Panc1 (cell line): ENCODE data around the gene SPSB1. TPM values are rescaled to one million over a fixed set of nuclear protein-coding genes. Genes with fewer than 3 reads are reported as not detected.

ENCODE experiments used
- ATAC-seq: fragments of 200-7000 bp; cut with Tn5 transposase; 2 replicates; pipeline ENCODE4 v1.9.1; 2020; ENCODE audit warnings: mild to moderate bottlenecking, moderate library complexity
- BruUV-seq: library from RNA; stranded (reverse); fragments of 400-500 nt; replicated peaks from 2 replicates; lab custom pipeline; 2021; lab: Mats Ljungman, UMichigan
- CTCF ChIA-PET: fragments of 300-600 bp; sonication (Branson Sonifier 250); formaldehyde crosslinking; loops from one replicate; lab custom pipeline; 2022; ENCODE audit warnings: antibody characterized with exemption; lab: Charles Lee
- POLR2A ChIA-PET: fragments of 300-600 bp; sonication (Branson Sonifier 250); formaldehyde crosslinking; loops from one replicate; lab custom pipeline; 2022; ENCODE audit warnings: antibody characterized with exemption; lab: Charles Lee
- DNase-seq: peaks from one replicate; pipeline ENCODE4 v3.0.0-alpha.2; 2010; ENCODE audit warnings: low read depth, low spot score
- H3K27ac ChIP-seq: 2 replicates; pipeline ENCODE4 v1.5.1; 2011; ENCODE audit warnings: mild to moderate bottlenecking, low read length, inconsistent platforms
- H3K27me3 ChIP-seq: fragments of 200-500 bp; sonication (Bioruptor generic); 2 replicates; pipeline ENCODE4 v1.6.0; 2014; ENCODE audit warnings: low read length, inconsistent platforms; ENCODE audit not compliant: control insufficient read depth, insufficient read depth
- H3K36me3 ChIP-seq: fragments of 200-500 bp; sonication (Bioruptor generic); 2 replicates; pipeline ENCODE4 v1.5.1; 2014; ENCODE audit warnings: inconsistent platforms, mild to moderate bottlenecking, low read length, moderate library complexity; ENCODE audit not compliant: control insufficient read depth, insufficient read depth
- H3K4me1 ChIP-seq: 2 replicates; pipeline ENCODE4 v1.5.1; 2011; ENCODE audit warnings: inconsistent platforms, mild to moderate bottlenecking, low read length, moderate library complexity; ENCODE audit not compliant: control insufficient read depth, insufficient read depth
- H3K4me3 ChIP-seq, 2 experiments: 2 replicates each; pipeline ENCODE4 v1.5.1; 2011 to 2012; ENCODE audit warnings: low read depth in 2 of 2, low read length in 2 of 2, mild to moderate bottlenecking in 2 of 2, inconsistent platforms in 1 of 2, moderate library complexity in 1 of 2
- H3K9me3 ChIP-seq: fragments of 200-500 bp; sonication (Bioruptor generic); 2 replicates; pipeline ENCODE4 v1.5.1; 2014; ENCODE audit warnings: low read depth, mild to moderate bottlenecking, inconsistent platforms, low read length, moderate library complexity; ENCODE audit not compliant: control insufficient read depth, insufficient read depth
- POLR2AphosphoS5 ChIP-seq: IDR thresholded peaks from 2 replicates; pipeline ENCODE4 v1.6.1; 2012; ENCODE audit warnings: mild to moderate bottlenecking, low read depth, low read length, moderate library complexity
- SIN3A ChIP-seq: IDR thresholded peaks from 2 replicates; pipeline ENCODE4 v1.6.1; 2012; ENCODE audit warnings: low read depth, mild to moderate bottlenecking, low read length, moderate library complexity, borderline replicate concordance; ENCODE audit not compliant: insufficient read depth
- TCF7L2 ChIP-seq: IDR thresholded peaks from 2 replicates; pipeline ENCODE4 v1.6.1; 2011; ENCODE audit warnings: mild to moderate bottlenecking, low read depth, low read length, inconsistent platforms
- in situ Hi-C: cut with HindIII; loops from 2 replicates; pipeline ENCODE4 v1.10.0; 2016; ENCODE audit warnings: low sequenced_read_pairs, low pct_unique_long_range_greater_than_20kb
- intact Hi-C: fragments of 100-400 bp; cut with micrococcal nuclease; formaldehyde crosslinking; loops from one replicate; pipeline ENCODE4 v1.10.0; 2022; ENCODE audit not compliant: unreplicated experiment
- total RNA-seq: library from RNA; stranded (reverse); gene quantifications from one replicate; pipeline ENCODE4 v1.2.1, GENCODE V29; 2021; ENCODE audit not compliant: unreplicated experiment
- TF ChIP-seq, protein P1 (sequence below), 2 experiments: IDR thresholded peaks; 2 replicates each; pipeline ENCODE4 v1.6.1; 2011 to 2012; ENCODE audit warnings: low read depth in 2 of 2, control low read depth in 1 of 2, low read length in 1 of 2, mild to moderate bottlenecking in 1 of 2, moderate library complexity in 1 of 2; ENCODE audit not compliant: insufficient read depth in 1 of 2
- TF ChIP-seq, protein P2 (sequence below): fragments of 450-650 bp; IDR thresholded peaks from 2 replicates; pipeline ENCODE4 v1.5.1; 2017; ENCODE audit warnings: mild to moderate bottlenecking

The SPSB1 gene
- total RNA-seq, 1 experiment from 2014 or later = 73.7 TPM

DNA sequence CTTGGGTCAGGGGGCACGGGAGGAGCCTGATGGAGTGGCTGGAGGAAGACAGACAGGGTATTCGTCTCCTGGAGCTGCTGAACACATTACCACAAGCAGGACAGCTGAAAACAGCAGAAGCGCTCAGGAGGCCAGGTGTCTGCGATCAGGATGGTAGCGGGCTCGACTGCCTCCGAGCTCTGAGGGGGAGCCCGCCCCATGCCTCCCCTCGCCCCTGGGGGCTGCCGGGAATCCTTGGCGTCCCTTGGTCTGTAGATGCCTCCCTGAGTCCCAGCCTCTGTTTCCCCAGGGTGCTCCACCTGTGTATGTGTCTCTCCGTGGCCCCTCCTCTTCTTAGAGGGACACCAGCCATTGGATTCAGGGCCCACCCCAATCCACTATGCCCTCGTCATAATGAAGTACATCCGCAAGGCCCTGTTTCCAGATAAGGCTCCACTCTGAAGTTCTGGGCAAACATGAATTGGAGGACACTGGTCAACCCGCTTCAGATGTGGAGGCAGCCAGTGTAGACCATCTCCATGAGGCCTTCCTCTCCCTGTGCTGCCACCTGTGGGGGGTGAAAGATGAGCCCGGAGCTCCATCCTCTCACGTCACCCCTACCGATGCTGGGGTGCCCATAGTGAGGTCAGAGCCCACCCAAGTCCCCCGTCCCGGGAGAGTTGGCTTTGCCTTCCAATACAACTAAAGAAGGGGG, 67.8 kb downstream of the SPSB1 start:
- ATAC-seq (peak; percentile 35; the same call in 1 of the 2 replicates), DNase-seq (no peak)
- no peak overlapping the region for H3K4me3 ChIP-seq
- peaks cover 18% of the 10 kb centered on the region for H3K4me1 ChIP-seq
- TF ChIP-seq, protein P1, sequence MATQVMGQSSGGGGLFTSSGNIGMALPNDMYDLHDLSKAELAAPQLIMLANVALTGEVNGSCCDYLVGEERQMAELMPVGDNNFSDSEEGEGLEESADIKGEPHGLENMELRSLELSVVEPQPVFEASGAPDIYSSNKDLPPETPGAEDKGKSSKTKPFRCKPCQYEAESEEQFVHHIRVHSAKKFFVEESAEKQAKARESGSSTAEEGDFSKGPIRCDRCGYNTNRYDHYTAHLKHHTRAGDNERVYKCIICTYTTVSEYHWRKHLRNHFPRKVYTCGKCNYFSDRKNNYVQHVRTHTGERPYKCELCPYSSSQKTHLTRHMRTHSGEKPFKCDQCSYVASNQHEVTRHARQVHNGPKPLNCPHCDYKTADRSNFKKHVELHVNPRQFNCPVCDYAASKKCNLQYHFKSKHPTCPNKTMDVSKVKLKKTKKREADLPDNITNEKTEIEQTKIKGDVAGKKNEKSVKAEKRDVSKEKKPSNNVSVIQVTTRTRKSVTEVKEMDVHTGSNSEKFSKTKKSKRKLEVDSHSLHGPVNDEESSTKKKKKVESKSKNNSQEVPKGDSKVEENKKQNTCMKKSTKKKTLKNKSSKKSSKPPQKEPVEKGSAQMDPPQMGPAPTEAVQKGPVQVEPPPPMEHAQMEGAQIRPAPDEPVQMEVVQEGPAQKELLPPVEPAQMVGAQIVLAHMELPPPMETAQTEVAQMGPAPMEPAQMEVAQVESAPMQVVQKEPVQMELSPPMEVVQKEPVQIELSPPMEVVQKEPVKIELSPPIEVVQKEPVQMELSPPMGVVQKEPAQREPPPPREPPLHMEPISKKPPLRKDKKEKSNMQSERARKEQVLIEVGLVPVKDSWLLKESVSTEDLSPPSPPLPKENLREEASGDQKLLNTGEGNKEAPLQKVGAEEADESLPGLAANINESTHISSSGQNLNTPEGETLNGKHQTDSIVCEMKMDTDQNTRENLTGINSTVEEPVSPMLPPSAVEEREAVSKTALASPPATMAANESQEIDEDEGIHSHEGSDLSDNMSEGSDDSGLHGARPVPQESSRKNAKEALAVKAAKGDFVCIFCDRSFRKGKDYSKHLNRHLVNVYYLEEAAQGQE (IDR thresholded peaks at IDR 0.05; ENCODE audit: insufficient read depth in 1 of 2, low read depth in 2 of 2, low read length in 1 of 2) = no peak
- TF ChIP-seq SIN3A (no peak), POLR2AphosphoS5 (no peak), TCF7L2 (no peak)
- TF ChIP-seq, protein P2, sequence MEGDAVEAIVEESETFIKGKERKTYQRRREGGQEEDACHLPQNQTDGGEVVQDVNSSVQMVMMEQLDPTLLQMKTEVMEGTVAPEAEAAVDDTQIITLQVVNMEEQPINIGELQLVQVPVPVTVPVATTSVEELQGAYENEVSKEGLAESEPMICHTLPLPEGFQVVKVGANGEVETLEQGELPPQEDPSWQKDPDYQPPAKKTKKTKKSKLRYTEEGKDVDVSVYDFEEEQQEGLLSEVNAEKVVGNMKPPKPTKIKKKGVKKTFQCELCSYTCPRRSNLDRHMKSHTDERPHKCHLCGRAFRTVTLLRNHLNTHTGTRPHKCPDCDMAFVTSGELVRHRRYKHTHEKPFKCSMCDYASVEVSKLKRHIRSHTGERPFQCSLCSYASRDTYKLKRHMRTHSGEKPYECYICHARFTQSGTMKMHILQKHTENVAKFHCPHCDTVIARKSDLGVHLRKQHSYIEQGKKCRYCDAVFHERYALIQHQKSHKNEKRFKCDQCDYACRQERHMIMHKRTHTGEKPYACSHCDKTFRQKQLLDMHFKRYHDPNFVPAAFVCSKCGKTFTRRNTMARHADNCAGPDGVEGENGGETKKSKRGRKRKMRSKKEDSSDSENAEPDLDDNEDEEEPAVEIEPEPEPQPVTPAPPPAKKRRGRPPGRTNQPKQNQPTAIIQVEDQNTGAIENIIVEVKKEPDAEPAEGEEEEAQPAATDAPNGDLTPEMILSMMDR = no peak
- no peak overlapping the region for H3K27ac ChIP-seq
- BruUV-seq = TSS peak; percentile 2
- intact Hi-C loops = no loop called here
- CTCF ChIA-PET = interaction anchor here (0.6 kb wide), 1 partner anchor 120 kb away, joined by 3 read pairs; no protein-coding TSS in a partner anchor
- H3K27me3 ChIP-seq = no peaks in the 10 kb centered on the region
- POLR2A ChIA-PET = no interaction called here
- 0 out of 2 replicates have a peak, but pooled peaks cover 2% of the 10 kb centered on the region for H3K36me3 ChIP-seq
- in situ Hi-C loops = no loop called here
- H3K9me3 ChIP-seq = no peaks in the 10 kb centered on the region

DNA sequence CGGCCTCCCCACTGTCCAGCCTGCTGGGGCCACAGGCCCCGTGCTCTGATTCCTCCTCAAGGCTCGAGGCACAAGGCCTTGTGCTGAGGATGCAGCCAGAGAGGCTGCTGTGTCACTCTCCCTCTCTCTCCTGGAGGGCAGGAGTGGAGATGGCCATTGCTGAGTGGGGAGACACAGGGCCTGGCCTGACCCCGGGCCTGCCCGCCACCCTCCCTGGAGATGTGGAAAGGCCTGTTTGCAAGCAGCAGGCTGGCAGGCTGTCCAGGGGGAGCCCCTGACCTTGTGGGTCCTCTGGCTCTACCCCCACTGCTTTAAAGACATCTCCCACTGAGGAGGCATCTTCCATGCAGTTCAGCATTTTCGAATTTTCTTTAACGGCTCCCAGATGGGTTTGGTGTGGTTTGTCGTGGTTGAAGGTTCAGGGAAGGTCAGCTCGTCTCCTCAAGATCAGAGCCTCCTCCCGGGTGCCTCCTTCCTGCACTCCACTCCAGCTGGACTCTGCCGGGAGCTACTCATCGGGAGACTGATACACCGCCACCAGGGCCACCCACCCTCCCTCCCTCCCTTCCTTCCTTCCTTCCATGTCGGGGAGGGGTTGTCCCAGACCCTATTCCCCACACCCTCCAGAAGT, 69.1 kb downstream of the SPSB1 start:
- 0 out of 2 replicates have a peak, but pooled peaks have one; percentile 18 for ATAC-seq
- TF ChIP-seq TCF7L2 (no peak), SIN3A (no peak), POLR2AphosphoS5 (no peak)
- TF ChIP-seq, protein P1 (IDR thresholded peaks at IDR 0.05; ENCODE audit: insufficient read depth in 1 of 2, low read depth in 2 of 2, low read length in 1 of 2) = no peak
- TF ChIP-seq, protein P2 = no peak
- in situ Hi-C loops = no loop called here

More for the DNA sequence above, 69.1 kb downstream of the SPSB1 start:
- Histone ChIP-seq H3K36me3 (0 out of 2 replicates have a peak, but pooled peaks cover 2% of the 10 kb centered on the region), H3K4me3 (no peak overlapping the region), H3K4me1 (peaks cover 21% of the 10 kb centered on the region), H3K9me3 (no peaks in the 10 kb centered on the region), H3K27me3 (no peaks in the 10 kb centered on the region), H3K27ac (0 out of 2 replicates have a peak overlapping the region, but pooled peaks have one; percentile 23)
- ChIA-PET POLR2A (no interaction called here), CTCF (no interaction called here)
- intact Hi-C loops = no loop called here
- no TSS peak for BruUV-seq
- no peak for DNase-seq
